ENCODE results near the gene RRH.

DNA sequence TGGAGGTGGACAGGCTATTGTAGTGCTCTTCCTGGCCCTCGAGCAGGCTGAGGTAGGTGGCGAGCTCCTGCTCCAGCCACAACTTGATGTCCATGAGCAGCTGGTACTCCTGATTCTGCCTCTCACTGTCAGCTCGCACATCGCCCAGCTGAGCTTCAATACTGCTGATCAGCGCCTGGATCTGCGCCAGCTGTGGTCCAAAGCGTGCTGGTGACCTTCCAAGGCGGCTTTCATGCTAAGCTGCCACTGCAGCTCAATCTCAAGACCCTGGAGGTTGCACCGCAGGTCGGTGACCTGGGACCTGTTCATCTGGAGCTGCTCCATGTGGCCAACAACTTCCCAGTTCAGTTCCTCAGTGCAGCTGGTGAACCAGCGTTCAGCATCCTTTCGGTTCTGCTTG, 51.3 kb downstream of the RRH start:
- TF ChIP-seq, protein P1, sequence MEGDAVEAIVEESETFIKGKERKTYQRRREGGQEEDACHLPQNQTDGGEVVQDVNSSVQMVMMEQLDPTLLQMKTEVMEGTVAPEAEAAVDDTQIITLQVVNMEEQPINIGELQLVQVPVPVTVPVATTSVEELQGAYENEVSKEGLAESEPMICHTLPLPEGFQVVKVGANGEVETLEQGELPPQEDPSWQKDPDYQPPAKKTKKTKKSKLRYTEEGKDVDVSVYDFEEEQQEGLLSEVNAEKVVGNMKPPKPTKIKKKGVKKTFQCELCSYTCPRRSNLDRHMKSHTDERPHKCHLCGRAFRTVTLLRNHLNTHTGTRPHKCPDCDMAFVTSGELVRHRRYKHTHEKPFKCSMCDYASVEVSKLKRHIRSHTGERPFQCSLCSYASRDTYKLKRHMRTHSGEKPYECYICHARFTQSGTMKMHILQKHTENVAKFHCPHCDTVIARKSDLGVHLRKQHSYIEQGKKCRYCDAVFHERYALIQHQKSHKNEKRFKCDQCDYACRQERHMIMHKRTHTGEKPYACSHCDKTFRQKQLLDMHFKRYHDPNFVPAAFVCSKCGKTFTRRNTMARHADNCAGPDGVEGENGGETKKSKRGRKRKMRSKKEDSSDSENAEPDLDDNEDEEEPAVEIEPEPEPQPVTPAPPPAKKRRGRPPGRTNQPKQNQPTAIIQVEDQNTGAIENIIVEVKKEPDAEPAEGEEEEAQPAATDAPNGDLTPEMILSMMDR (IDR thresholded peaks at IDR 0.05): no peak
- no peak for TF ChIP-seq POLR2A (IDR thresholded peaks at IDR 0.05)

Data from Peyer's patch (tissue), 4 donors.